Neural progenitor cell (in vitro differentiated cells): ENCODE measurements around the gene ARHGAP15. TPM values are rescaled to one million over a fixed set of nuclear protein-coding genes. Genes with fewer than 3 reads are reported as not detected.

Experiments
- DNase-seq: peaks from one replicate; pipeline ENCODE4 v3.0.0-alpha.2; 2016; ENCODE audit warnings: low spot score
- H2AFZ ChIP-seq: fragments of 200-600 bp; sonication (generic); replicated peaks from 2 replicates; pipeline ENCODE4 v1.6.1; 2016; ENCODE audit warnings: antibody characterized with exemption
- H3F3A ChIP-seq: fragments of 200-600 bp; sonication (generic); 2 replicates; pipeline ENCODE4 v1.6.1; 2016; ENCODE audit warnings: antibody characterized with exemption, low read depth
- H3K27ac ChIP-seq: fragments of 200-600 bp; sonication (generic); 2 replicates; pipeline ENCODE4 v1.5.1; 2016; ENCODE audit warnings: mild to moderate bottlenecking
- H3K27me3 ChIP-seq: fragments of 200-600 bp; sonication (generic); 2 replicates; pipeline ENCODE4 v1.6.1; 2016; ENCODE audit warnings: mild to moderate bottlenecking, moderate library complexity
- H3K36me3 ChIP-seq: fragments of 200-600 bp; sonication (generic); 2 replicates; pipeline ENCODE4 v1.5.1; 2016
- H3K4me1 ChIP-seq: fragments of 200-600 bp; sonication (generic); 2 replicates; pipeline ENCODE4 v1.6.1; 2016; ENCODE audit warnings: mixed run types
- H3K4me2 ChIP-seq: fragments of 200-600 bp; sonication (generic); 2 replicates; pipeline ENCODE4 v1.6.1; 2016
- H3K4me3 ChIP-seq: fragments of 200-600 bp; sonication (generic); 2 replicates; pipeline ENCODE4 v1.5.1; 2016
- H3K79me2 ChIP-seq: fragments of 200-600 bp; sonication (generic); 2 replicates; pipeline ENCODE4 v1.6.1; 2016; ENCODE audit warnings: low read depth
- H3K9ac ChIP-seq: fragments of 200-600 bp; sonication (generic); 2 replicates; pipeline ENCODE4 v1.6.1; 2016
- H3K9me3 ChIP-seq: fragments of 200-600 bp; sonication (generic); 2 replicates; pipeline ENCODE4 v1.5.1; 2016; ENCODE audit warnings: low read depth
- H4K20me1 ChIP-seq: fragments of 200-600 bp; sonication (generic); 2 replicates; pipeline ENCODE4 v1.6.1; 2016; ENCODE audit warnings: low read depth
- H3K27ac Mint-ChIP-seq: 3 replicates; pipeline ENCODE4 v1.8.0; 2021; ENCODE audit warnings: mixed read lengths
- H3K27me3 Mint-ChIP-seq: 2 replicates; pipeline ENCODE4 v1.8.0; 2022; ENCODE audit warnings: low read depth, mild to moderate bottlenecking, inconsistent platforms, moderate library complexity, mixed read lengths; ENCODE audit not compliant: insufficient read depth
- H3K36me3 Mint-ChIP-seq: 3 replicates; pipeline ENCODE4 v1.8.0; 2021; ENCODE audit warnings: mixed read lengths
- H3K4me1 Mint-ChIP-seq: 3 replicates; pipeline ENCODE4 v1.8.0; 2021; ENCODE audit warnings: mixed read lengths
- H3K4me3 Mint-ChIP-seq: 3 replicates; pipeline ENCODE4 v1.8.0; 2021; ENCODE audit warnings: mild to moderate bottlenecking, moderate library complexity, mixed read lengths
- H3K9me3 Mint-ChIP-seq: 3 replicates; pipeline ENCODE4 v1.8.0; 2020; ENCODE audit warnings: mixed read lengths
- CTCF ChIP-seq: fragments of 200-600 bp; sonication (generic); IDR thresholded peaks from 2 replicates; pipeline ENCODE4 v1.5.1; 2017; ENCODE audit warnings: antibody characterized with exemption, mild to moderate bottlenecking
- EZH2 ChIP-seq: fragments of 200-600 bp; sonication (generic); IDR thresholded peaks from 2 replicates; pipeline ENCODE4 v1.6.1; 2017; ENCODE audit warnings: antibody characterized with exemption, mild to moderate bottlenecking, moderate library complexity
- EZH2phosphoT487 ChIP-seq: fragments of 200-600 bp; sonication (generic); IDR thresholded peaks from 2 replicates; pipeline ENCODE4 v1.6.1; 2017; ENCODE audit warnings: antibody characterized with exemption
- total RNA-seq: library from RNA; depleted of rRNA; stranded (reverse); fragments of >200 nt; gene quantifications from 2 replicates; pipeline ENCODE4 v1.2.3, GENCODE V29; 2015; ENCODE audit warnings: low replicate concordance

Gene ARHGAP15
- total RNA-seq, 1 donor from 2014 or later: 5.9 TPM

- H3K27ac Mint-ChIP-seq: no peak overlapping the region
- H3K9me3 ChIP-seq: no peaks in the 10 kb centered on the region
- H3K4me3 ChIP-seq: no peak overlapping the region
- no peak for TF ChIP-seq EZH2
- TF ChIP-seq CTCF: no peak
- TF ChIP-seq EZH2phosphoT487: no peak
- peaks cover 6% of the 10 kb centered on the region for H3K36me3 ChIP-seq
- H3K27me3 ChIP-seq: no peaks in the 10 kb centered on the region
- H4K20me1 ChIP-seq: no peaks in the 10 kb centered on the region
- no peak overlapping the region for H3K4me3 Mint-ChIP-seq
- H2AFZ ChIP-seq: no peak overlapping the region
- H3K79me2 ChIP-seq: no peaks in the 10 kb centered on the region
- no peaks in the 10 kb centered on the region for H3K4me1 ChIP-seq
- no peak overlapping the region for H3K27ac ChIP-seq
- no peak overlapping the region for H3K4me2 ChIP-seq
- no peaks in the 10 kb centered on the region for H3F3A ChIP-seq
- H3K27me3 Mint-ChIP-seq: peaks cover 2% of the 10 kb centered on the region
- no peaks in the 10 kb centered on the region for H3K4me1 Mint-ChIP-seq
- no peaks in the 10 kb centered on the region for H3K9me3 Mint-ChIP-seq
- H3K9ac ChIP-seq: no peak overlapping the region
- no peak for DNase-seq
- no peaks in the 10 kb centered on the region for H3K36me3 Mint-ChIP-seq
Measured at GRCh38 chr2:143410082-143410897, 281.1 kb downstream of the ARHGAP15 start.

- H3F3A ChIP-seq: no peaks in the 10 kb centered on the region
- no peak overlapping the region for H3K9ac ChIP-seq
- H3K9me3 ChIP-seq: no peaks in the 10 kb centered on the region
- Mint-ChIP-seq H3K9me3 (no peaks in the 10 kb centered on the region), H3K27me3 (peaks cover 2% of the 10 kb centered on the region), H3K36me3 (no peaks in the 10 kb centered on the region), H3K4me3 (no peak overlapping the region), H3K4me1 (no peaks in the 10 kb centered on the region), H3K27ac (no peak overlapping the region)
- H3K27me3 ChIP-seq: no peaks in the 10 kb centered on the region
- H4K20me1 ChIP-seq: no peaks in the 10 kb centered on the region
- TF ChIP-seq EZH2 (no peak), EZH2phosphoT487 (no peak), CTCF (no peak)
- no peak overlapping the region for H3K4me2 ChIP-seq
- H3K36me3 ChIP-seq: peaks cover 9% of the 10 kb centered on the region
- H3K79me2 ChIP-seq: no peaks in the 10 kb centered on the region
- no peak overlapping the region for H3K27ac ChIP-seq
- no peak overlapping the region for H2AFZ ChIP-seq
- H3K4me1 ChIP-seq: no peaks in the 10 kb centered on the region
- no peak for DNase-seq
- no peak overlapping the region for H3K4me3 ChIP-seq
Measured at GRCh38 chr2:143415571-143415970, 286.4 kb downstream of the ARHGAP15 start.

GRCh38 chr2:143417428-143417827 lies 288.2 kb downstream of the ARHGAP15 start:
- Histone ChIP-seq H3K9ac (no peak overlapping the region), H3K27ac (no peak overlapping the region), H2AFZ (no peak overlapping the region), H3K36me3 (peaks cover 9% of the 10 kb centered on the region), H3K4me3 (no peak overlapping the region), H3K4me2 (no peak overlapping the region), H3K27me3 (no peaks in the 10 kb centered on the region), H4K20me1 (no peaks in the 10 kb centered on the region), H3K79me2 (no peaks in the 10 kb centered on the region), H3F3A (no peaks in the 10 kb centered on the region), H3K9me3 (no peaks in the 10 kb centered on the region), H3K4me1 (no peaks in the 10 kb centered on the region)
- no peaks in the 10 kb centered on the region for H3K9me3 Mint-ChIP-seq
- no peak for DNase-seq
- TF ChIP-seq EZH2 (no peak), EZH2phosphoT487 (no peak), CTCF (no peak)
- peaks cover 2% of the 10 kb centered on the region for H3K27me3 Mint-ChIP-seq
- no peak overlapping the region for H3K4me3 Mint-ChIP-seq
- H3K27ac Mint-ChIP-seq: no peak overlapping the region
- no peaks in the 10 kb centered on the region for H3K36me3 Mint-ChIP-seq
- H3K4me1 Mint-ChIP-seq: no peaks in the 10 kb centered on the region
